SK-N-SH (cell line): Measurements from ENCODE around the gene BCO1.

ENCODE experiments used
- CHD2 ChIP-seq: fragments of 150-350 bp; IDR thresholded peaks from 2 replicates; pipeline ENCODE4 v1.6.1; 2018; ENCODE audit warnings: low read length; ENCODE audit not compliant: partially characterized antibody
- CTCF ChIP-seq: fragments of 200-600 bp; sonication (generic); IDR thresholded peaks from 2 replicates; pipeline ENCODE4 v1.6.1; 2017; ENCODE audit warnings: antibody characterized with exemption, mild to moderate bottlenecking, moderate library complexity
- POLR2AphosphoS5 ChIP-seq: IDR thresholded peaks from 2 replicates; pipeline ENCODE4 v1.6.1; 2012; ENCODE audit warnings: low read depth, low read length
- RCOR1 ChIP-seq: fragments of 150-350 bp; IDR thresholded peaks from 2 replicates; pipeline ENCODE4 v1.6.1; 2017; ENCODE audit warnings: antibody characterized with exemption, low read length

GRCh38 chr16:81263470-81264220, 25.2 kb downstream of the BCO1 start:
- no peak for TF ChIP-seq CTCF
- TF ChIP-seq POLR2AphosphoS5, result no peak
- no peak for TF ChIP-seq CHD2
- no peak for TF ChIP-seq RCOR1
